Body of pancreas (tissue), 4 donors: ENCODE results near the gene CD3D. TPM values are rescaled to one million over a fixed set of nuclear protein-coding genes. Genes with fewer than 3 reads are reported as not detected.

Source experiments
- ATAC-seq: fragments of 150-250 bp; one replicate; pipeline ENCODE4 v1.9.1; 2016
- DNase-seq, 4 donors: peaks; one replicate each; pipeline ENCODE4 v3.0.0-alpha.2; 2019
- H3K27ac ChIP-seq, 4 donors: fragments of 200-600 bp; sonication (generic); 1 replicate in 3 of 4; 2 replicates in 1 of 4; pipeline versions ENCODE4 v1.5.1 to v1.6.1; 2016 to 2019; ENCODE audit warnings: mild to moderate bottlenecking in 1 of 4, mixed read lengths in 1 of 4, moderate library complexity in 1 of 4
- H3K27me3 ChIP-seq, 2 donors: fragments of 200-600 bp; sonication (generic); one replicate each; pipeline ENCODE4 v1.6.0; 2016; ENCODE audit warnings: mild to moderate bottlenecking in 1 of 2
- H3K36me3 ChIP-seq, 2 donors: fragments of 200-600 bp; sonication (generic); replicated peaks in 1 of 2; 2 replicates each; pipeline ENCODE4 v1.5.1; 2016; ENCODE audit warnings: low read depth in 2 of 2; ENCODE audit not compliant: insufficient read depth in 1 of 2
- H3K4me1 ChIP-seq: fragments of 200-600 bp; sonication (generic); one replicate; pipeline ENCODE4 v1.6.0; 2016
- H3K4me3 ChIP-seq, 2 donors: fragments of 200-600 bp; sonication (generic); 1 replicate in 1 of 2; 2 replicates in 1 of 2; pipeline ENCODE4 v1.5.1; 2016 to 2019
- H3K9me3 ChIP-seq, 3 donors: fragments of 200-600 bp; sonication (generic); 1 replicate in 2 of 3; 2 replicates in 1 of 3; pipeline ENCODE4 v1.5.1; 2016
- POLR2A ChIP-seq, 3 donors: fragments of 450-650 bp; IDR thresholded peaks; one replicate each; pipeline ENCODE4 v1.6.1; 2016; ENCODE audit warnings: antibody characterized with exemption in 3 of 3, mild to moderate bottlenecking in 2 of 3
- WGBS, 2 donors: methylation state at CpG; one replicate each; pipeline ENCODE4 v1.1.5; 2017; 5-methylcytosine and 5-hydroxymethylcytosine counted together
- intact Hi-C: fragments of 100-400 bp; cut with DNase I; formaldehyde crosslinking; loops from one replicate; pipeline ENCODE4 v1.15.1; 2023
- total RNA-seq, 2 donors: library from RNA; depleted of rRNA; stranded (reverse); fragments of >200 nt; gene quantifications; one replicate each; pipeline ENCODE4 v1.1.0, GENCODE V29; 2016
- TF ChIP-seq, protein P1 (sequence below), 7 experiments: fragments of 450-650 bp in 4 of 7; fragments of 200-600 bp in 3 of 7; sonication (generic) in 3 of 7; IDR thresholded peaks; one replicate each; pipeline ENCODE4 v1.5.1; 2016 to 2019; ENCODE audit warnings: antibody characterized with exemption in 7 of 7

Gene CD3D
- total RNA-seq, 2 donors from 2014 or later, result 1.6 TPM; not detected in 1

- intact Hi-C loops, result no loop called here
- no peak for ATAC-seq
- Histone ChIP-seq H3K36me3 (no peaks in the 10 kb centered on the region), H3K9me3 (no peaks in the 10 kb centered on the region), H3K4me3 (no peak overlapping the region), H3K27me3 (no peaks in the 10 kb centered on the region), H3K27ac (no peak overlapping the region), H3K4me1 (peaks cover 36% of the 10 kb centered on the region)
- no peak for DNase-seq
- TF ChIP-seq, protein P1, sequence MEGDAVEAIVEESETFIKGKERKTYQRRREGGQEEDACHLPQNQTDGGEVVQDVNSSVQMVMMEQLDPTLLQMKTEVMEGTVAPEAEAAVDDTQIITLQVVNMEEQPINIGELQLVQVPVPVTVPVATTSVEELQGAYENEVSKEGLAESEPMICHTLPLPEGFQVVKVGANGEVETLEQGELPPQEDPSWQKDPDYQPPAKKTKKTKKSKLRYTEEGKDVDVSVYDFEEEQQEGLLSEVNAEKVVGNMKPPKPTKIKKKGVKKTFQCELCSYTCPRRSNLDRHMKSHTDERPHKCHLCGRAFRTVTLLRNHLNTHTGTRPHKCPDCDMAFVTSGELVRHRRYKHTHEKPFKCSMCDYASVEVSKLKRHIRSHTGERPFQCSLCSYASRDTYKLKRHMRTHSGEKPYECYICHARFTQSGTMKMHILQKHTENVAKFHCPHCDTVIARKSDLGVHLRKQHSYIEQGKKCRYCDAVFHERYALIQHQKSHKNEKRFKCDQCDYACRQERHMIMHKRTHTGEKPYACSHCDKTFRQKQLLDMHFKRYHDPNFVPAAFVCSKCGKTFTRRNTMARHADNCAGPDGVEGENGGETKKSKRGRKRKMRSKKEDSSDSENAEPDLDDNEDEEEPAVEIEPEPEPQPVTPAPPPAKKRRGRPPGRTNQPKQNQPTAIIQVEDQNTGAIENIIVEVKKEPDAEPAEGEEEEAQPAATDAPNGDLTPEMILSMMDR (IDR thresholded peaks at IDR 0.05), result no peak
- TF ChIP-seq POLR2A (IDR thresholded peaks at IDR 0.05), result no peak
- WGBS, 2 donors, result 53 to 70% methylated on average over 4 of the region's 4 CpGs
Measured at GRCh38 chr11:118318124-118318523, 24.4 kb downstream of the CD3D start.

GRCh38 chr11:118314988-118315411, 27.5 kb downstream of the CD3D start:
- ATAC-seq (peak; percentile 68), DNase-seq (no peak)
- intact Hi-C loops, result no loop called here
- Histone ChIP-seq H3K4me3 (no peak overlapping the region), H3K4me1 (peaks cover 28% of the 10 kb centered on the region), H3K9me3 (no peaks in the 10 kb centered on the region), H3K36me3 (no peaks in the 10 kb centered on the region), H3K27me3 (no peaks in the 10 kb centered on the region), H3K27ac (peak overlapping the region in 2 of 4 donors; percentile 13 to 28)
- 12 to 16% methylated on average over 7 of the region's 7 CpGs for WGBS, 2 donors
- TF ChIP-seq, protein P1 (IDR thresholded peaks at IDR 0.05), result no peak
- TF ChIP-seq POLR2A (IDR thresholded peaks at IDR 0.05), result no peak

GRCh38 chr11:118313242-118313641, 29.3 kb downstream of the CD3D start:
- no peak for ATAC-seq
- H3K4me3 ChIP-seq, result no peak overlapping the region
- TF ChIP-seq, protein P1 (IDR thresholded peaks at IDR 0.05), result no peak
- TF ChIP-seq POLR2A (IDR thresholded peaks at IDR 0.05), result no peak
- peaks cover 28% of the 10 kb centered on the region for H3K4me1 ChIP-seq
- intact Hi-C loops, result no loop called here
- no peak overlapping the region for H3K27ac ChIP-seq
- no peaks in the 10 kb centered on the region for H3K9me3 ChIP-seq
- no peak for DNase-seq
- no peaks in the 10 kb centered on the region for H3K36me3 ChIP-seq
- 58 to 65% methylated on average over 4 of the region's 4 CpGs for WGBS, 2 donors
- no peaks in the 10 kb centered on the region for H3K27me3 ChIP-seq

DNA sequence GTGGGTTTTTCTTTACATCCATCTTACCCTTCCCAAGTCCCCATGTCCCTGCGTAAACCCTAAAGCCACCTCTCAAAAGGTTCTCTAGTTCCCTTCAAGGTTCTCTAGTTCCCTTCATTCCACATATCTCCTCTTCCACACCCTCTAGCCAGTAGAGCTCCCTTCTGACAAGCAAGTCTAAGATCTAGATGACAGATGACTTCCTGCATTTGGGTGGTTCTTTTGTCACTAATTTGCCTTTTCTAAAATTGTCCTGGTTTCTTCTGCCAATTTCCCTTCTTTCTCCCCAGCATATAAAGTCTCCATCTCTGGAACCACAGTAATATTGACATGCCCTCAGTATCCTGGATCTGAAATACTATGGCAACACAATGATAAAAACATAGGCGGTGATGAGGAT, 30.2 kb downstream of the CD3D start:
- no peaks in the 10 kb centered on the region for H3K36me3 ChIP-seq
- H3K4me3 ChIP-seq, result no peak overlapping the region
- H3K4me1 ChIP-seq, result peaks cover 28% of the 10 kb centered on the region
- H3K27ac ChIP-seq, result no peak overlapping the region
- ATAC-seq (no peak), DNase-seq (no peak)
- intact Hi-C loops, result no loop called here
- 79 to 85% methylated on average over 2 of the region's 2 CpGs for WGBS, 2 donors
- TF ChIP-seq POLR2A (IDR thresholded peaks at IDR 0.05), result no peak
- TF ChIP-seq, protein P1 (IDR thresholded peaks at IDR 0.05), result no peak
- H3K9me3 ChIP-seq, result no peaks in the 10 kb centered on the region
- no peaks in the 10 kb centered on the region for H3K27me3 ChIP-seq

GRCh38 chr11:118311518-118311917, 31.0 kb downstream of the CD3D start:
- no peaks in the 10 kb centered on the region for H3K9me3 ChIP-seq
- 64 to 66% methylated on average over 4 of the region's 4 CpGs for WGBS, 2 donors
- no peak overlapping the region for H3K4me3 ChIP-seq
- DNase-seq (no peak), ATAC-seq (no peak)
- intact Hi-C loops, result no loop called here
- H3K36me3 ChIP-seq, result no peaks in the 10 kb centered on the region
- H3K27me3 ChIP-seq, result no peaks in the 10 kb centered on the region
- peaks cover 21% of the 10 kb centered on the region for H3K4me1 ChIP-seq
- TF ChIP-seq, protein P1 (IDR thresholded peaks at IDR 0.05), result no peak
- no peak overlapping the region for H3K27ac ChIP-seq
